NOMO-1 treated with dmso at 0.1 percent for 144 hours (cell line): ENCODE results near the gene HACE1.
A peak's percentile ranks its signal among the peaks of the same experiment; 100 is the strongest.

Experiments used
- DNase-seq: peaks from one replicate; lab custom pipeline; 2025; ENCODE audit not compliant: unreplicated experiment; lab: John Stamatoyannopoulos, UW

HACE1 gene

GRCh38 chr6:104689551-104690205 lies 170.0 kb downstream of the HACE1 start:
- DNase-seq, result no peak

- no peak for DNase-seq
Observed at GRCh38 chr6:104688283-104688969, 171.3 kb downstream of the HACE1 start.

GRCh38 chr6:104686550-104687175 lies 173.1 kb downstream of the HACE1 start:
- no peak for DNase-seq

GRCh38 chr6:104685871-104686549 lies 173.7 kb downstream of the HACE1 start:
- DNase-seq, result no peak

GRCh38 chr6:104684911-104685415 lies 174.8 kb downstream of the HACE1 start:
- no peak for DNase-seq

- no peak for DNase-seq
Observed at GRCh38 chr6:104683809-104684208, 175.9 kb downstream of the HACE1 start.

- peak; percentile 25 for DNase-seq
Observed at GRCh38 chr6:104682722-104683643, 176.7 kb downstream of the HACE1 start.

- no peak for DNase-seq
Observed at GRCh38 chr6:104680539-104680938, 179.2 kb downstream of the HACE1 start.

GRCh38 chr6:104679971-104680370 lies 179.7 kb downstream of the HACE1 start:
- no peak for DNase-seq
